Gastroesophageal sphincter (tissue), 3 donors: Measurements from ENCODE around the gene ADAM29.

Source experiments
- CTCF ChIP-seq, 4 experiments: fragments of 200-600 bp in 2 of 4; fragments of 450-650 bp in 2 of 4; sonication (generic) in 1 of 4; IDR thresholded peaks; one replicate each; pipeline ENCODE4 v1.5.1; 2017 to 2019; ENCODE audit warnings: antibody characterized with exemption in 4 of 4, mild to moderate bottlenecking in 2 of 4, moderate library complexity in 2 of 4
- POLR2A ChIP-seq, 2 donors: fragments of 450-650 bp; IDR thresholded peaks; one replicate each; pipeline ENCODE4 v1.6.1; 2017; ENCODE audit warnings: antibody characterized with exemption in 2 of 2, mild to moderate bottlenecking in 2 of 2, moderate library complexity in 1 of 2

- no peak for TF ChIP-seq POLR2A (IDR thresholded peaks at IDR 0.05)
- TF ChIP-seq CTCF (IDR thresholded peaks at IDR 0.05): no peak
Measured at GRCh38 chr4:174940002-174940401, 21.8 kb downstream of the ADAM29 start.
